8988T (cell line): ENCODE results near the gene OR4K1.
"Not testable (repeated sequence)": the region's sequence is repeated elsewhere in the genome, so short reads cannot be mapped to it uniquely, and the experiment has no call there.

Experiments used
- DNase-seq: peaks from one replicate; pipeline ENCODE4 v3.0.0; 2011

OR4K1 gene

GRCh38 chr14:19930617-19931016, at the start of gene OR4K1:
Gene OR4K1, plus strand, starts transcription at chr14:19930917. Its CDS starts 4,750 bp downstream, at chr14:19935667.
- no peak for DNase-seq

- DNase-seq = no peak
These were observed 35.4 kb upstream of the OR4K1 start for GRCh38 chr14:19895282-19895681.

GRCh38 chr14:19900999-19901398, 29.7 kb upstream of the OR4K1 start:
- DNase-seq = no peak

DNA sequence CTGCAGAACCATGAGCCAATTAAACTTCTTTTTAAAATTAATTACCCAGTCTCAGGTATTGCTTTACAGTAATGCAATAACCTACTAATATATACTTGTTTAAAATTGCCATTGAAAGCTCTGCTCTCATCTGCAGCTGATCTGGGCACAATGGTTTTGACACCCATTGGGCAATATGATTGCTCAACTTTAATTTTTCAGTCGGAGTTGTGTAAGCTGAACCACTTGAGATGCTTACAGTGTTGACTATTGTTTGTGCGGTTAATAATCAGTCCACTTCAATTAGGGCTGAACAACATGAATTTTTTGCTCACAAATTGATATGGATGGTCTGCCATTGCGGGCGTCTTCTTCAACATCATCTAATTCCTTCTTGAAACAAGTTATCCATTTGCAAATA, 28.3 kb upstream of the OR4K1 start:
- DNase-seq = no peak

DNA sequence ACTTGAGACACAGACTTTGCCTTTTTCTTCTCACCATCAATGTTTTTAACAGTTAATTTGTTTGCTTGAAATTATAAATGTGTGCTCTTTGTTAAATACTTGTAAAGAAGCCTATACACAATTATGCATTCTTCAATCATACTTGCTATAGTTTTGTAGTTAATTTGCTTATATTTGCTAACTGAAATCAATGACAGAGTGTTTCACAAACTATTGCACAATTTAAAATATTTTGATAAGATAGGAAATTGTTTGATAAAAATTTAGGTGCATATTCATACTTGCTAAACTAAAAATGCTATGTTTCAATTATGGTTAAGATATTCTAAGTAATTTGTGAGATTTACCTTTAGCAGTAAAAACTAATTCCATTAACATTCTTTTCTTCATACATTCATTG, 24.1 kb upstream of the OR4K1 start:
- DNase-seq = no peak

DNA sequence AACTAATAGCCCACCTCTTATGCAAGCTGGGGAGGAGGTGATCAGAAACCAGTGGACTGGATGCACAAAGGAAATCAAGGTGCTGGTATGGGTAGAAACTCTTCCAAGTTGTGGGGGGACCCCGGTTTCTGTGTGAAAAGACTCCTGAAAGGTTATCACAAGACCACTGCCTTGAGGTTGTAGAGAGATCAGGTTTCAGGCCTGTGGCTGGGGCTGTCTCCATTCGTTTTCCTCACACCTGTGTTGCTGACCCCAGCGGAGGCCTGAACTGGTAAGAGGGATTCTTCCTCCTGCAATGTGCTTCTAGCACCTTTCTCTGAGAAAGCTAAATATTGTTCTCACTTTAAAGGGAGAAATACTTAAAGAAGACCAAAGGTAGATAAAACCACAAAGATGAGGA, 19.6 kb upstream of the OR4K1 start:
- no peak for DNase-seq

- DNase-seq = no peak
These were observed 13.5 kb upstream of the OR4K1 start for GRCh38 chr14:19917243-19917642.

DNA sequence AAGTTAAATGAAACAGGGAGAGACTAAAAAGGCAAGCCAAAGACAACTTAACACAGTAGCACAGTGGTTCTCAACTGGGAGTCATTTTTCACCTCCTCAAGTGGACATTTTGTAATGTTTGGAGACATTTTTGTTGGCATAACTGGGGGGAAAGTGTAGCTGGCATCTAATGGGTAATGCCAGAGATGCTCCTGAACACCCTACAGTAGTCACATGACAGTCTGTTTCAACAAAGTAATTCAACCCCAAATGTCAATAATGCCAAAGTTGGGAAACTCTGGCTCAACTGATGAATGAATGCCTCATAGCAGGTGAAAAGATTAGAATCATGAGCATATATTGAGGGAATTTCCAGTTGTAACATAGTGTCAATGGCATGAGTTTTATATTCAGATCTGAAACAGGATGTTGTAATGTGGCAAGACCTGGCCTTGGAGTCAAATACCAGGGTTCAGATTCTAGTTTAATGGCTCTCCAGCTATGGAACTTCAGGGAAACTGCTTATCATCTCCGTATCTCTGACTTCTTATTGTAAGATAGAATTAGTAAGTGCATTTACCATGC, 12.7 kb upstream of the OR4K1 start:
- DNase-seq = no peak

DNA sequence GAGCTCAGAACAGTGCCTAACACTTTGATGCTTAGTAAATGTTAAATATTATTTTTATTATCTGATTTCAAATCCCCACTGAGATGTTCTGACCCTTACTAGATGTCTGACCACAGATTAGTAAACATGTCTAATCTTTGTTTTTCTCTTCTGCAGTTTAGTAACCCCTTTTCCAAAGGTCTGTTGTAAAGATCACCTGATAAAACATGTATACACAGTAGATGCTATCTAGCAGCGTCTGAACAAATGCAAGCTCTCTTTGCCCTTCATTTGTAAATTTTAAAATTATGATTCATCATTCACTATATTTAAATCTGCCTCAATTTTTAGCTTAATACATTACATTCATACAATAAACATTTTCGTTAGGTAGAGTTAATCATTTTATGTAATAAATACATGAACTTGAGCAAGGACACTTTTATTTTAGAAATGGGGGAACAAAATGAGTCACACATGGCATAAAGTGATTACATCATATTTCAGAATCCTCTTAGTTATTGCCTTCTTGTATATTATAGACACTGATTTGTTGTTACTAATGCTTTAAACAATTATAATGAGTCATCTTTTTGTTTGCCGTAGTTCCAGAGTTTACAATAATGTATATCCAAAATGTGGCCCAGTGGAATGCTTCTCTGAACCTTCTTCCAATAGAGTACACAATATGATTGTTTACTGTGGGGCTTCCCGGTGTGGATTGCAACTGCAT, 12.0 kb upstream of the OR4K1 start:
- DNase-seq = no peak

DNA sequence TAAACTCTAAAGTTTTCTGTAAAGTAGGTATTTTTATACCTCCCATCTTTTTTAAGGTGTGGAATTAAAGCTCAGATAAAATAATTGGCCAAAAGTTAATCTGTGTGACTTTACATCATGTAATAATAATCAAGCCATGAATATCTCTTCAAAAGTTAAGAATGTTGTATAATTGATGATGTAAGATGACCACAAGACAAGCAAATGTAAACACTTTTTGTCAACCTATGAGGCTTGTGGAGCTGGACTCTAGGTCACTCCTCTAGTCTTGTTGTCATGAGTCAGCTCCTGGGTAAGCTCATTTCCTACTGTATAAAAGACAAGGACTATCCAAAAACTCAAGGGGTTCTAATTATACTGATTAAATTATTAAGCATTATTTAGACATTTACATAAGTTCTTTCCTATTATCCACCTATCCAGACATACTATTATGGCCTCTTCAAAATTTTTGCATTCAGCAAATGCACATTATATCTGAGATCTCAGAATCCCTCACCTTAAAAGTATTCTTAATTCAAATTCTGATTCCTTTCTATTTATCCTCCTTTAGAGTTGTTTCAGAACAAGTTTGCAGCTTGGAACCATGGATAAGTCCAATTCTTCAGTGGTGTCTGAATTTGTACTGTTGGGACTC, 10.6 kb upstream of the OR4K1 start, which contains the start of gene OR4K5:
OR4K5 (plus strand) TSS at position 587 of the 637 bp plus-strand sequence; CDS start at position 587, 0 bp downstream.
- no peak for DNase-seq

- no peak for DNase-seq
These were observed 11.0 kb downstream of the OR4K1 start for GRCh38 chr14:19941668-19942067.

- DNase-seq = no peak
These were observed 16.8 kb downstream of the OR4K1 start for GRCh38 chr14:19947413-19948090.

- DNase-seq = no peak
These were observed 18.5 kb downstream of the OR4K1 start for GRCh38 chr14:19949218-19949617.

DNA sequence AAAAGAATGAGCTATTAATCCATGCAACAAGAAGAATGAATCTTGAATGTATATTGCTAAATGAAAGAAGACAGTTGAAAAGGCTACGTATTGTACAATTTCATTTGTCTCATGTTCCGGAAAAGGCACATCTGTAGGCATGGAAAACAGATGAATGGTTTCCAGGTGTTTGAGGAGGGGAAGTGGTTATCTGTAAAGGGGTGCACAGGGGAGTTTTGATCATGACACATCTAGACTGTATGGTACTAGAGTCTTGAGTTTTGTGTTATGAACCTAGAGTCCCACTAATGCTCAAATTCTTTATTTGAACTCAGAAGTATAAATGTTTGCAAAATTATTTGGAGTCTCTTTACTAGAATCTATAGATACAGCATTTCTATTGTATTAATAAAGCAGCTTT, 39.0 kb downstream of the OR4K1 start:
- not testable (repeated sequence) for DNase-seq

DNA sequence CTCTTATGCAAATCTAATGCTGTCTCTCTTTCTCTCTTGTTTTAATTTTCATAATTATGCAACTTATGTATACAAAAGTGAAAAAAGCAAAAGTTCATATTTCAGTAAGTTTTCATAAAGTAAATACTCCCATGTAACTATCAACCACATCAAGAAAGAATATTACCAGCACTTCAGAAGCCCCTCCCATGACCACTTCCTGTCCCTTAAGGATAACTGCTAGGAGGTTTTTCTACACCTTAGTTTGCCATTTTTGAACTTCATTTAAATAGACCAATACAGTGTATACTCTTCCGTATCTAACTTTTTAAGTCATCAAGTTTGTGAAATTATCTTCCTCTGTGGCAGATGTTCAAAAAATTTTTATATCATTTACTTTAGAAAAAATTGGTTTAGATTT, 44.1 kb downstream of the OR4K1 start:
- DNase-seq = no peak

- DNase-seq = no peak
These were observed 44.6 kb downstream of the OR4K1 start, which contains the start of gene OR4K15 for GRCh38 chr14:19975291-19975690. Gene OR4K15, plus strand, starts transcription at chr14:19975591. Its CDS starts 0 bp downstream, at chr14:19975591.
